Measurements from ENCODE around the gene LBH.

The LBH gene

GRCh38 chr2:30191819-30192271 lies 39.5 kb upstream of the LBH start:
- Mint-ChIP-seq H3K4me3 (no peak overlapping the region), H3K27ac (no peak overlapping the region), H3K9me3 (no peaks in the 10 kb centered on the region), H3K27me3 (ENCODE audit: low read depth) (peaks cover 5% of the 10 kb centered on the region), H3K36me3 (ENCODE audit: low read depth) (no peaks in the 10 kb centered on the region), H3K4me1 (no peaks in the 10 kb centered on the region)
- no peak for TF ChIP-seq CTCF (IDR thresholded peaks at IDR 0.05; ENCODE audit: unreplicated experiment in 3 of 3)

- Mint-ChIP-seq H3K36me3 (ENCODE audit: low read depth) (no peaks in the 10 kb centered on the region), H3K27me3 (ENCODE audit: low read depth) (peaks cover 5% of the 10 kb centered on the region), H3K9me3 (no peaks in the 10 kb centered on the region), H3K4me3 (no peak overlapping the region), H3K4me1 (no peaks in the 10 kb centered on the region), H3K27ac (no peak overlapping the region)
- TF ChIP-seq CTCF (IDR thresholded peaks at IDR 0.05; ENCODE audit: unreplicated experiment in 3 of 3) = no peak
Observed at GRCh38 chr2:30192314-30192713, 39.0 kb upstream of the LBH start.

GRCh38 chr2:30193104-30193681 lies 38.1 kb upstream of the LBH start:
- Mint-ChIP-seq H3K36me3 (ENCODE audit: low read depth) (no peaks in the 10 kb centered on the region), H3K4me3 (no peak overlapping the region), H3K9me3 (no peaks in the 10 kb centered on the region), H3K27ac (no peak overlapping the region), H3K27me3 (ENCODE audit: low read depth) (peaks cover 5% of the 10 kb centered on the region), H3K4me1 (no peaks in the 10 kb centered on the region)
- TF ChIP-seq CTCF (IDR thresholded peaks at IDR 0.05; ENCODE audit: unreplicated experiment in 3 of 3) = no peak

DNA sequence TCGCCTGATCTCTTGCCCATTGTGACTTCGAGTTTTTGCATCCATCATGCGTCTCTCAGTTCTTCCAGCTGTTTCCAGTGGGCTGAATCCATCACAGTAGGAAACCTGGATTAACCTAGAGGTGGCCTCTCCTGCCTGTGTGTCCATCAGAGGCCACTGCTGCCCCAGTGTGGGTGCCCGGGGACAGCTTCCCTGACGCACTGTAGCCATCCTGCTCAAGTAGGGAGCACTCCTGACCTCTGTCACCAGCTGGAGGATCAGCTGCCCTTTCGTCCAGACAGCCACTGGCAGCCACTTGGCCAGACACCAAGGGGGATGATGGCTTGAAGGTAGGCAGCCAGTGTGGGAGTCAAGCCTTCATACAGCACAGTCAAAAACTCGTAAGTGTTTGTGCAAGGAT lies 36.9 kb upstream of the LBH start:
- Mint-ChIP-seq H3K36me3 (ENCODE audit: low read depth) (no peaks in the 10 kb centered on the region), H3K27me3 (ENCODE audit: low read depth) (peaks cover 5% of the 10 kb centered on the region), H3K4me1 (no peaks in the 10 kb centered on the region), H3K4me3 (no peak overlapping the region), H3K27ac (no peak overlapping the region), H3K9me3 (no peaks in the 10 kb centered on the region)
- no peak for TF ChIP-seq CTCF (IDR thresholded peaks at IDR 0.05; ENCODE audit: unreplicated experiment in 3 of 3)

- no peak for TF ChIP-seq CTCF (IDR thresholded peaks at IDR 0.05; ENCODE audit: unreplicated experiment in 3 of 3)
- Mint-ChIP-seq H3K27me3 (ENCODE audit: low read depth) (peaks cover 5% of the 10 kb centered on the region), H3K4me3 (no peak overlapping the region), H3K4me1 (no peaks in the 10 kb centered on the region), H3K9me3 (no peaks in the 10 kb centered on the region), H3K27ac (no peak overlapping the region), H3K36me3 (ENCODE audit: low read depth) (no peaks in the 10 kb centered on the region)
Observed at GRCh38 chr2:30195016-30195415, 36.3 kb upstream of the LBH start.

- no peak for TF ChIP-seq CTCF (IDR thresholded peaks at IDR 0.05; ENCODE audit: unreplicated experiment in 3 of 3)
- Mint-ChIP-seq H3K9me3 (no peaks in the 10 kb centered on the region), H3K4me1 (peaks cover 15% of the 10 kb centered on the region), H3K36me3 (ENCODE audit: low read depth) (no peaks in the 10 kb centered on the region), H3K4me3 (no peak overlapping the region), H3K27me3 (ENCODE audit: low read depth) (peaks cover 5% of the 10 kb centered on the region), H3K27ac (no peak overlapping the region)
Observed at GRCh38 chr2:30197570-30198192, 33.7 kb upstream of the LBH start.

All from nephron (organoid).